DMS79 treated with DMSO at 0.1 percent for 48 hours (cell line): Measurements from ENCODE around the gene IRAK2.

ENCODE experiments used
- DNase-seq: peaks from one replicate; lab custom pipeline; 2025; lab: John Stamatoyannopoulos, UW

The IRAK2 gene

DNA sequence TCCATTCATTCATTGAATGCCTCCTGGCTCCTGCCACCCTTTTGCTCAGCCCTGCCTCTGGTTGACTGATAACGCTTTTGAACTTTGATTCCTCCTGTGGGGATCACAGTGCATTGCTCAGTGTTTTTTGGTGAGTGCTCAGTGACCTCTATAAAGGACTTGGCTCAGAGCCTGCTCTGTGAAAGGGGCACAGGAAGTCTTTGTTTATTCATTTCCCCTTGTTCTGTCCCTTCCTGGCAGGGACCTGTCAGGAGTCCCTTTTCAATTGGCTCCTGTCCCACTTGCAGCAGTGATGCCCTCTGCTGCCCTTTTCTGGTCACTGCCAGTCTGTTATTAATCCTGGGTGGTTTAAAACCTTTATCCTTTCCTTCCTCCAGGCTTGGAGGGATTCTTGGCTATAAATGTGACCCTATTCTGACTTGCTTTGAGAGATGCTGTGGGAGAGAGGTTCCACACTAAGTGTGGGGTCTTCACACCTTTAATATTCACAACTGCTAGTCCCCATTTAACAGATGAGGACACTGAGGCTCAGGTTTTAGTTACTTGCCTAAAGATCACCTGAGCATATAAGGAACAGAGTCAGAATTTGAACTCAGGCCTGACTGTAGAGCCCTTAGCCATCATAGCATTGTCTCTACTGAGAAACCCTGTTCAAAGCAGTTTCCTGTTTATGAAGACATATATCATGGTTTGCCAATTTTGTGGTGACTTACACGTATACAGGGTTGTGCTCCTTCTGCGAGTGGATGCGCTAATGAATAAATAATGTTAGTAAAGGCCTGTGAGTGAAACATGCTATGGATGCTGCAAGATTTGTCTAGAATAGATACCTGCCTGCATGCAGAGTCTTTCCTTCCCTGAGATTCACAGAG is 60.3 kb downstream of the IRAK2 start:
- peak; percentile 40 for DNase-seq

DNA sequence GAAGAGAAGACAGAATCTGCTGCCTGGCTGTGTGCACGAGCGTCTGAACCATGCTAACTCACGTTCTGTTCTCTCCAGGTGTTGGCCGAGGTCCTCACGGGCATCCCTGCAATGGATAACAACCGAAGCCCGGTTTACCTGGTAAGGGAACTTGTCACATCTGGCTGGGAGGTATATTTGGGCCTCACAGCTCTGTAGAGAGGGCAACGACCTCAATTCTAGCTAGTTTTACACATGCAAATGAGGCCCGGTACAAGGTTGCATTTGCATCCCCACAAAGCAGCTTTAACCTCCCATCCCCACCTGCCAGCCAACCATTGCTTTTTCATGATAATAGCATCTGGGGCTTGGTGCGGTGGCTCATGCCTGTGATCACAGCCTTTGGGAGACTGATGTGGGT is 61.6 kb downstream of the IRAK2 start:
- DNase-seq, result no peak

DNA sequence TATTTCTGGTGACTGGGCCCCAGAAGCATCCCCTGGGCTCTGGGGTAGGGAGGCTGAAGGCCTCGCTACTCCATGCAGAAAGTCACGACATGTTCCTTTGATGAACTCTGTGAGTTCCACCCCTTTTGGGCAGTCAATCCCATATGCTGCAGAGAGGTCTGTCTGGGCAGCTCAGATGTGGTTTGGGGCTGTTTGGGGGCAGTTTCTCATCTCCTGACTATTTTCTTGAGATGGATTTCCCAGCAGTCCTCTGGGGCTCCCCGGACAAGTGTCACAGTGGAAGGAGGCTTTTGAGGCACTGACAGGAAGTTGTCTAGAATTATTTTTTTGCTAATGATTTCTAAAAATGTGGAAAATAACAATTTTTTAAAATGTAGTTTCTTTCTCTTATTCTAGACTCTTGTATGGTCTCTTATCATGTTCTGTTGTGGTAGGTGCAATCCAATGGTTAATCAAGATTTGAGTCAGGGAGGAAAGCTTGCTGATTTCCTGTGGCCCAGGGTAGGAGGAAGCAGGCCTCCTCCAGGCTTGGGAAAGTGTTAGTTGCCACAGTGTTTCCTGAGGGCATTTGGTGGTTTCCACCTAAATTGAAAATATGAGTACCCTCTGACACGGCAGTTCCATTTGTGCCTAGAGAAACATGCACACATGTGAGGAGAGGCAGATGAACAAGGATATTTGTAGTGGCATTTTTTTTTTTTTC is 63.7 kb downstream of the IRAK2 start:
- no peak for DNase-seq

DNA sequence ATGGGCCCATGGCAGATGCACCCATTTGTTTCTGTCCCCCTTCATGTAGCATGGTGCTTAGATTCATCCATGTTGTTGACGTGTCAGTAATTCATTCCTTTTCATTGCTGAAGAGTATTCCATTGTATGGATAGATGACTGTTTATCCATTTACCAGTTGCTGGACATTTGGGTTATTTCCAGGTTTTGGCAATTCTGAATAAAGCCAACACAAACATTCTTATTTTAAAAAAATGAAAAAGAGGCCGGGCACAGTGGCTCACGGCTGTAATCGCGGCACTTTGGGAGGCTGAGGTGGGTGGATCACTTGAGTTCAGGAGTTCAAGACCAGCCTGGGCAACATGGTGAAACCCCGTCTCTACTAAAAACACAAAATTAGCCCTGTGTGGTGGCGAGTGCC is 64.9 kb downstream of the IRAK2 start:
- no peak for DNase-seq

DNA sequence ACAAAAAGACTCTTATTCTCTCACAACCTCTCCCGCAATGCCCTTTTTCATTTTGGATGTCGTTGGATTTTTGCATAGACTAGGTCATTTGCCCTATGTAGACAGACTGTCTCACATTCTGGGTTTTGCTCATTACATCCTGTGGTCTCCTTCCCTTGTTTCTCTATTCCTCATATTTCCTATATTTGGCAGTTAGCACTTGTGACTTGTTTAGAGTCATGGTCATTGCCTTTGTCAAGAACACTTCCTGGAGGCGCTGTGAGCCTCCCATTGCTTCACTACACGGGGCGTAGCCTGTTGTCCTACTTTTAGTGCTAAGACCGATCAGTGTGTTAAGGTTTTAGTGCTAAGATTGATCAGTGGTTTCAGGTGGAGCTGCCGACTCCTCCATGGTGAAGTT is 67.4 kb downstream of the IRAK2 start:
- no peak for DNase-seq

DNA sequence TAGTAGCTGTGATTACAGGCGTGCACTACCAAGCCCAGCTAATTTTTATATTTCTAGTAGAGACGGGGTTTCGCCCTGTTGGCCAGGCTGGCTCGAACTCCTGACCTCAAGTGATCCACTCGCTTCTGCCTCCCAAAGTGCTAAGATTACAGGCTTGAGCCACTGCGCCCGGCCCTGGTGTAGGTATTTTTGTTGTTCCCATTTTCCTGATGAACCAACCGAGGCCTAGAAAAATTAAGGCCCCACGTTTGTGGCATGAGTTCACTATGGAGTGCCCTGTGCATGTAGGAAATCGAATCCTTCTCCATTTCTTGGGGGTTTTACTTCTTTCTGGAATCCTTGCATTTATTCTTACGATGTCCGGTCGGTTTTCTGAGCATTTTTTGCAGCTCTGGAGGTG is 69.3 kb downstream of the IRAK2 start:
- no peak for DNase-seq

- no peak for DNase-seq
Observed at GRCh38 chr3:10234526-10235230, 70.0 kb downstream of the IRAK2 start.

- no peak for DNase-seq
Observed at GRCh38 chr3:10235551-10235950, 70.8 kb downstream of the IRAK2 start.

GRCh38 chr3:10238345-10239183 is 73.8 kb downstream of the IRAK2 start:
- no peak for DNase-seq

DNA sequence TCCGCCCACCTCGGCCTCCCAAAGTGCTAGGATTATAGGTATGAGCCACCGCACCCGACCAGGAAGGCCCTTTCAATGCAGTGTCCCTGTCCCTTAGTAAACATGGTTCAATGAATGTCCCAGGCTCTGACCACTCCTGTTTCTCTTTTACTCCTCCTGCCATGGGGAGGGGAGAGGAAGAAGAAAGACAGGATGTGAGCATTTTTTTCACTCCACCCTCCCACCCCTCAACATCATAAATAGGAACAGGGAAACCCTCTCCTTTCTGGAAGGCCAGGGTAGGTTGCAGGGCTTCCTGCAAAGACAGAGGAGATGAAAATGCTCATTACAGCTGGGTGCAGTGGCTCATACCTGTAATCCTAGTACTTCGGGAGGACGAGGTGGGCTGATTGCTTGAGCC is 76.1 kb downstream of the IRAK2 start:
- DNase-seq, result no peak

GRCh38 chr3:10242182-10243065 is 77.7 kb downstream of the IRAK2 start:
- no peak for DNase-seq

DNA sequence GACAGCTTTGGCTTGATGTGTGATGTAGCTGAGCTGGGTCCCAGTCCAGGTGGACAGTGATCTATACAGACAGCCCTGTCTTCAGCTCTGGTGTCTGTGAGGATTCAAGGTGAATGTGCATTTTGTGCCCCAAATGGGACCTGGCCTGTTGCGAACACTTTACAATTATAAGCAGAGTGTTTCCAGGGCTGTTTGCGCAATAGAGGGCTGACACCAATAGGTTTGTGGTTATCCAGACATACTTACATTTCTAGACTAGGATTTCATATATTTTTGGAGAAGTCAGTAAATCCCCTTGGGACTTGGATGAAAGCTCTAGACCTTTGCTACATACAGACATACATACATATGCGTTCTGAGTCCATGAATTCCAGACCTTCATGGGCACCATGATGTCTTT is 79.3 kb downstream of the IRAK2 start:
- no peak for DNase-seq

GRCh38 chr3:10245081-10245712 is 80.5 kb downstream of the IRAK2 start:
- DNase-seq, result no peak

GRCh38 chr3:10247679-10248183 is 83.0 kb downstream of the IRAK2 start:
- no peak for DNase-seq

- peak; percentile 76 for DNase-seq
Observed at GRCh38 chr3:10248184-10248983, 83.7 kb downstream of the IRAK2 start, which contains the start of gene TATDN2. TSS of gene TATDN2 (plus strand) at chr3:10248459. CDS start at chr3:10249201, 742 bp downstream.

- peak; percentile 6 for DNase-seq
Observed at GRCh38 chr3:10248984-10249748, 84.4 kb downstream of the IRAK2 start.

DNA sequence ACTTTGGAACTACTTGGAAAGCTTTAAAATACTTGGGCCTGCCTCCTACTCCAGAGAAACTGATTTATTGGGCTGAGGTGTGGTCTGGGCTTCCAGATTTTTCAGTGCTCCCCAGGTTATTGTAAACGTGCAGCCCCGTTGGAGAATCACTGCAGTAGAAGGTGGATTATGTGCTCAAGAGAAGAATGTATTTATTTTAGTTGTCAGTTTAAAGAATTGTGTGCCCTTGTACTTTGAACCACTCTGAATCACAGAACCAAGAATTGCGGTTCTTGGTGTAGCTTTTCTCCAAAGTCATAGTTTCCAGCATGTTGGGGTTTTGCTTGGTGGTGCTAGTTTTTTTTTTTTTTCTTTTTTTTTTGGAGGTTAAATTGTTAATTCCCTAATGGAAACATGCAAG is 85.1 kb downstream of the IRAK2 start:
- DNase-seq, result no peak

DNA sequence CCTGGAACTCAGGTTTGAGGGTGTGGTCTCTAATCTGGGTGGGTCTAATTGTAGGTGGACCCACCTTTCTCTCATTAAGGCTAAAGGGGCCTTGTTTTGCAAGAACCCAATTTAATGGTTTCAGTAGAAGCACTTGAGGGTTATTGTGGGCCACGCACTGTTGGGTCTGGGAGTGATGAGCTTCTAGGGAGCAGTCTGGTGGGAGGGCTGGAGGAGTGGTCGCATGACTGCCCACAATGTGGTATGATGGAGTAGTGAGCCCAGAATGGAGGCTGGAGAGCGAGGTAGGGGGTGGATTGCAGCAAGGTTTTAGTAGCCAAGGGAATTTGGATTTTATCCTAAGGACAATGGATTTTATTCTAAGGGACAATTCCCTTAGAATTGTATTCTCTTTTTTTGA is 86.3 kb downstream of the IRAK2 start:
- DNase-seq, result peak; percentile 18
